ENCODE data around the gene UNK.
"Not testable (repeated sequence)": the region's sequence is repeated elsewhere in the genome, so short reads cannot be mapped to it uniquely, and the experiment has no call there.

Gene UNK

DNA sequence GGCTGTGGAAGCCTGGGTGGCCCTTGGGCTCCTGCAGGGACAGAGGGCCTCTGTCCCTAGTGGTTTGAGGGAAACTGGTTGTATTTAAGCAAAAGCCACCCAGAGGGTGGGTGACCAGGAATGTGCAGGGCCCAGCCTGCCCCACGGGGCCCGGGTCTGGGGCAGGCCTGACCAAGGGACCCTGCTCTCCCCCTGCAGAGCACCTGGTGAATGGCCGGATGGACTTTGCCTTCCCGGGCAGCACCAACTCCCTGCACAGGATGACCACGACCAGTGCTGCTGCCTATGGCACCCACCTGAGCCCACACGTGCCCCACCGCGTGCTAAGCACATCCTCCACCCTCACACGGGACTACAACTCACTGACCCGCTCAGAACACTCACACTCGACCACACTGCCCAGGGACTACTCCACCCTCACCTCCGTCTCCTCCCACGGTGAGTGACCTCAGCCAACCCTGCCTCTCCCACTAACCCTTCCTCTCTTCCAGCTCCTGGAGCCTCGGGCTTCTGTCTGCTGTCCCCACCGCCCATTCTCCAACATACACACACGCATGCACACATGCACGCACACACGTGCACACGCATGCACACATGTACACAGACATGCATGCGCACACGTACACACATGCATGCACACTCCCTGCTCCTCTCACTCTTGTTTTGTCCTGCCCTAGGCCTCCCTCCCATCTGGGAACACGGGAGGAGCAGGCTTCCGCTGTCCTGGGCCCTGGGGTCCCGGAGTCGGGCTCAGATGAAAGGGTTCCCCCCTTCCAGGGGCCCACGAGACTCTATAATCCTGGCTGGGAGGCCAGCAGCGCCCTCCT lies 30.0 kb upstream of the UNK start:
- no peak for DNase-seq (ENCODE audit: low spot score)

DNA sequence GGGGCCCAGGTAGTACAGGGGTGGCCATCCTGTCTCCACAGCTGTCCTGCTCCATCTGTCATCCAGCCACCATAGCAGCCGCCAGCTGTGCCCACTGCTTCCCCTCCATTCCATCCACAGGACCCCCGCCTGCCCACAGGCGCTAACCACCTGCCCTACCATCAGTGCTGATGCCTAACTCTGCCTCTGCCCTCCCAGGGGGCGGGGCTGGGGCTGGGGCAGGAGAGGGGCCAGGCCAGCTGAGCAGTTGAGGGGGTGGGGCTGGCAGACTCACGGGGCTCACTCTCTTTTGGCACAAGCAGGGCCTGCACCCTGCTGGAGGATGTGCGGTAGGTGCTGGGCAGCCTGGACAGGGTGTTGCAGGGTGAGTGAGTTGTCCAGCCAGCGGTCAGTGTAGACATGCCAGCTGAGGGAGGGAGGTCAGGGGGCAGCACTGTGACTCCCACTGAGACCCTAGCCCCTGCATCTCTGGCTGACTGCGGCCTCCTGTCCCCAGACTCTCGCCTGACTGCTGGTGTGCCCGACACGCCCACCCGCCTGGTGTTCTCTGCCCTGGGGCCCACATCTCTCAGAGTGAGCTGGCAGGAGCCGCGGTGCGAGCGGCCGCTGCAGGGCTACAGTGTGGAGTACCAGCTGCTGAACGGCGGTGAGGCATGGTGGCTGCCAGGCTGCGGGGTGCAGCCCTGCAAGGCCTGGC lies 29.3 kb upstream of the UNK start:
- no peak for DNase-seq (ENCODE audit: low spot score)

DNA sequence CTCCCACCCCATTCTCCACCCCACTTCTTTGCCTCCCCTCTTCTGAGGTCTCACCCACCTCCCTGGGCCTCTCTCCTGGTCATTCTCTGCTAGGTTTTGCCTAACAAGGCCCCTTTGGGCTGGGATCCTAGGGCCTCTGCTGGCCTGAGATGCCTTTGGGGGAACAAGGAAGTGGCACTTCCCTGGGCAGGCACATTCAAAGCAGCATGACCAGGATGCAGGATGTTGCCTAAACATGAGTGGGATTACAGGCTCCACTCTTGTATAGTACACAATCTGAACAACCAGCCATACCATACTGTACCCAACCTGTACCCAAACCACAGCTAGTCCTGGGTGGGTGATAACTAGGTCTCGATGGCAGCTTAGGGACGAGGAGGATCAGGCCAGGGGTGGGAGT lies 28.6 kb upstream of the UNK start:
- no peak for DNase-seq (ENCODE audit: low spot score)

DNA sequence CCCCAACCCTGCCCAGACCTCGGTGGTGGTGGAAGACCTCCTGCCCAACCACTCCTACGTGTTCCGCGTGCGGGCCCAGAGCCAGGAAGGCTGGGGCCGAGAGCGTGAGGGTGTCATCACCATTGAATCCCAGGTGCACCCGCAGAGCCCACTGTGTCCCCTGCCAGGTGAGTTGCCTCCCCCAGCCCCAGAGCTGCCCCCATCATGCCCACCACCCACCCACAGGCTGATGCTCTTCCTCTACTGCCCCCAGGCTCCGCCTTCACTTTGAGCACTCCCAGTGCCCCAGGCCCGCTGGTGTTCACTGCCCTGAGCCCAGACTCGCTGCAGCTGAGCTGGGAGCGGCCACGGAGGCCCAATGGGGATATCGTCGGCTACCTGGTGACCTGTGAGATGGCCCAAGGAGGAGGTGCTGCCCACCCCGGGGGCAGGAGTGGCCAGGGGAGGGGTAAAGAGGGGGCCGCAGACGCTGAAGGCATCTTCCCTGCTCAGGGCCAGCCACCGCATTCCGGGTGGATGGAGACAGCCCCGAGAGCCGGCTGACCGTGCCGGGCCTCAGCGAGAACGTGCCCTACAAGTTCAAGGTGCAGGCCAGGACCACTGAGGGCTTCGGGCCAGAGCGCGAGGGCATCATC lies 28.0 kb upstream of the UNK start:
- DNase-seq (ENCODE audit: low spot score) = no peak

DNA sequence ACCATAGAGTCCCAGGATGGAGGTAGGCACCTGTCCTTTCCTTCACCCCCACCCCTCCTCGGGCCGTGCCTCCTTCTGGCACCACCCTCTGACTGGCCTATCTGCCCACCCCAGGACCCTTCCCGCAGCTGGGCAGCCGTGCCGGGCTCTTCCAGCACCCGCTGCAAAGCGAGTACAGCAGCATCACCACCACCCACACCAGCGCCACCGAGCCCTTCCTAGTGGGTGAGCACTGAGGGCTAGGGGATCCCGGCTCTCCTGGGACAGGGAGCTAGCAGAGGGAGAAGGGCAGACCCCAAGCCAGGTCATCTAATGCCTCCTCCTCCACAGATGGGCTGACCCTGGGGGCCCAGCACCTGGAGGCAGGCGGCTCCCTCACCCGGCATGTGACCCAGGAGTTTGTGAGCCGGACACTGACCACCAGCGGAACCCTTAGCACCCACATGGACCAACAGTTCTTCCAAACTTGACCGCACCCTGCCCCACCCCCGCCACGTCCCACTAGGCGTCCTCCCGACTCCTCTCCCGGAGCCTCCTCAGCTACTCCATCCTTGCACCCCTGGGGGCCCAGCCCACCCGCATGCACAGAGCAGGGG lies 27.4 kb upstream of the UNK start:
- no peak for DNase-seq (ENCODE audit: low spot score)

DNA sequence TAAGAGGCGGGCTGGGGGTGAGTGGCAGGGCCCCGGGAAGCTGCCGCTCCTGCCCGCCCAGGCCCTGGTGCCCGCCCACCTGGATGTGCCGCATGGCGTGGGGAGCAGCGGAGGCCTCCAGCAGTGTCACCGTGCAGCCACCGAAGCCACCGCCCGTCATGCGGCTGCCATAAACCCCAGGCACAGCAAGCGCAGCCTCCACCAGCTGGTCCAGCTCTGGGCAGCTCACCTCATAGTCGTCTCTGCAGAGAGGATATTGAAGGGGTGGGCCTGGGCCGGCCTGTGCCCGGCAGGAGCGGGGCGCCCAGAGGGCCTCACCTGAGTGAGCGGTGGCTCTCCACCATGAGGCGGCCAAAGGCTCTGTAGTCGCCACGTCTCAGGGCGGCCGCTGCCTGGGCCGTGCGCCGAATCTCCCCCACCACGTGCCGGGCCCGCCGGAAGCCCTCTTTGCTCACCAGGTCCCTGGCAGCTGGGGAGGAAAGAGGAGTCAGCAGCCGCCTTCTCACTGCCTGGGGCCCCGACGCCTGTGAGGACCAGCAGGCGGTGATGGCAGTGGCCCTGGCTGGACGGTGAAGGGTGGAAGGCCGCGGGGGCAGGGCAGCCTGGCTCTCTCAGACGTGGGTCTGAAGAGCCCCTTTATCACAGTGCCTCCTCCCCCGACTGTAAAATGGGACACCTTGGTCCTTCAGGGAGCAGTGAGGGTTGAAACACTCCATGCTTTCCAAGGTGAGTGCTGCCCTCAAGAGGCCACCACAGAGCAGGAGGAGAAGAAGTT lies 26.3 kb upstream of the UNK start:
- no peak for DNase-seq (ENCODE audit: low spot score)

DNA sequence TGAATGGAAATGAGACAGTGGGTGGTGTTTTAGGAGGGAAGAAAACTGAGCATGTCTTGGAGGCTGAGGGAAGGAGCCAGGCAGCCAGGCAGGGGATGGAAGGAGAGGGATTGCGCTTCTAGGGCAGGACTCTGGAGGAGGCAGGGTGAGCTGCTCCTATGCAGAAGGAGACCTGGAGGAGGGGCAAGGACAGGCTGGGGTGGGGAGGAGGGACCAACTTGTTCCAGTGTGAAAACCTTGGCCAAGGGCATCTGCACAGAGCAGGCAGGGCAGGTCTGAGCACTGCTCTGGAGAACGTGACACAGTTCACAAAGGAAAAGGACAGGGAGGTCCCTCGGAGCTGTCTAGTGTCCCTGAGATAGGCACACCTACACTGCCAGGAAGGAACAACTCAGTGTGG lies 25.1 kb upstream of the UNK start:
- DNase-seq (ENCODE audit: low spot score) = no peak

DNA sequence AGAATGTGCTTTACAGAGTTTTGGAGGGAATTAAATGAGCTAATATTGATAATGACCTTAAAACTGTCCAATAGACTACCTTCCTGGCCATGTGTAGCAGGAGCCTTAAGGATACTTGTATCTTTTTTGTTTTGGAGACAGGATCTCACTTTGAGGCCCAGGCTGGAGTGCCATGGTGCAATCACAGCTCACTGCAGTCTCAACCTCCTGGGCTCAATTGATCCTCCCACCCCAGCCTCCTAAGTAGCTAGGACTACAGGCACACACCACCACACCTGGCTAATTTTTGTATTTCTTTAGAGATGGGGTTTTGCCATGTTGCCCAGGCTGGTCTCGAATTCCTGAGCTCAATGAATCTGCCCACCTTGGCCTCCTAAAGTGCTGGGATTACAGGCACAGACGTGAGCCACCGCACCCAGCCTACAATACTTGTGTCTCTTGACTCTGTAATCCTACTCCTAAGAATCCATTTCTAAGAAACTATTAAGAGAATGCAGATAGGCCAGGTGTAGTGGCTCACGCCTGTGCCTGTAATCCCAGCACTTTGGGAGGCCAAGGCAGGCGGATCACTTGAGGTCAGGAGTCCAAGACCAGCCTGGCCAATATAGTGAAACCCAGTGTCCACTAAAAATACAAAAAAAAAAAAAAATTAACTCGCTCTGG lies 24.5 kb upstream of the UNK start:
- not testable (repeated sequence) for DNase-seq (ENCODE audit: low spot score)

DNA sequence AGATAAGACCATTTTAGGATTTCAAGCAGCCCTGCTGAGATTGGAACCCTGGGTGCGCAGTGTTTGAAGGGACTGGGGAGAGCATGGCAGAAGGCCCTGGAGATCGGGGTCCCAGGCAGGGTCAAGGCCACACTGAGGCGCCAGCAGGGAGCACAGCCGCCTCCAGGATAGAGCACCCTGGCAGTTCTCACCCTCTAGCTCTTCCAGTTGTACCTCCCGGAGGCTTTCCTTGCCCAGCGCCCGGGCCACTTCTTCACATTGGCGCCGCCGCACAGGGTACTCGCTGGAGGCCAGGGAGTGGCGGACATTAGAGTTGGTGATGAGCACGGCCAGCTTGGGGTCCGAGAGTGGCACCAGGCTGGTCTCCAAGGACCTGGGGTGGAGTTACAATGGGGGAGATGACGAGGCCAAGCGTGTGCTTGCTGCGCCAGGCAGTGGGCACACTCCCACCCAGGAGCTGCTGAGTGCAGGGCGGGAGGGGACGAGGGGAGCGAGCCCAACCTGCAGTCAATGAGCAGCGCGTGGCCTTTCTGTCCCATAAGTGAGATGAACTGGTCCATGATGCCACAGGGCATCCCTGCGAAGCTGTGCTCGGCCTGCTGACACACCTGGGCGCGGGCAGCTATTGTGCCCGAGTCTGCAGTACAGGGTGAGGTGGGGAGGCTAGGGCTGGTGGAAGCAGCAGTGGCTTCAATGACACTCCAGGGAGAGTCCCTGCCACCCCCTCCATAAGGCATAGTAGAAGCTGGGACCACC lies 21.9 kb upstream of the UNK start:
- DNase-seq (ENCODE audit: low spot score) = no peak

DNA sequence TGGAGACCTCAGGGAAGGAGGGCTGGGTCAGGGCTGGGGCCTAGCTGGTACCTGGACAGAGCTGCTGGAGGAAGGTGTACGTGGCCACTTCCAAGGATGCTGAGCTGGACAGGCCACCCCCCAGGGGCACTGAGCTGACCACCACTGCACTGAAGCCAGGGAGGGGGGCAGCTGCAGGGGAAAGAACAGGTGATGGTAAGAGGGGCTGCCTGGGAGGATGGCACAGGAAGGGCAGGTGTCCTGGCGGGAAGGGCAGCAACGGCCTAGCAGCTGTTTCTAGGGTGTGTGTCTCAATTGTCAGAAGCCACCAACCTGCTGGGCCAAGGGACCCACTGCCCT lies 21.4 kb upstream of the UNK start:
- no peak for DNase-seq (ENCODE audit: low spot score)

DNA sequence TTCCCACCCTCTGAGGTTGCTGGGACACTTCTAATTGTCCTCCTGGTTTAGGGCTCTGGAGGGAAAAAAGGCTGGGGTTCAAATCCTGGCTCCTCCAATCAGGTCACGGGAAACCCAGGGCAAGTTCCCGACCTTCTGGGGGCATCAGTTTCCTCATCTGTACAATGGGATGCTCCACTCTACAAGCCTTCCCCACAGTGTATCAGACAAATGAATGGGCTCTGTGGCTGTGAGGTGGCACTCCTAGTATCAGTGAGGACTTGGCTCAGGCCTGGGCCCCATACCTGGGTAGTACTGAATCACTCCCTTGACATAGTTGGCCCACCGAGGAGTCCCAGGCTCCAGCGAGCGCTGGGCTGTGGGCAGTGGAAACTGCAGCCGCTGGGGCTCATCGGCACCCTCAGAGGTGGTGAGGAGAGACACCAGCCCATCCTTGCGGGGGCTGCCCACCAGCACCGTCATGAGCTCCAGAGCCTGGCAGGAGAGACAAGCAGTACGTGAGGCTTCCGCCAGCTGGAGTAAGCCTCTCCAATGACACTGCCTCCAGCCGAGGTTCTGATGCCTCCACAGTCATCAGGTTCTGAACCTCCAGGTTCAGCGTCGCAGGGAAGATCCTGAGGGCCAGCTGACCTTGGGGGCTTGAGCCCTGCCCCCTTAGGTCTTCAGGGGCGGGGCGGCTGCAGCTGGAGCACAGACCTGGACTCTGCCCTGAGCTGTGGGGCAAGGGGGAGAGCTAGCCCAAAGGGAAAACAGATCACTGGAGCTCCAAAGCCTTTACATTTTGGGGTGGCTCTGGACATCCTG lies 20.8 kb upstream of the UNK start:
- DNase-seq (ENCODE audit: low spot score) = peak; percentile 14

DNA sequence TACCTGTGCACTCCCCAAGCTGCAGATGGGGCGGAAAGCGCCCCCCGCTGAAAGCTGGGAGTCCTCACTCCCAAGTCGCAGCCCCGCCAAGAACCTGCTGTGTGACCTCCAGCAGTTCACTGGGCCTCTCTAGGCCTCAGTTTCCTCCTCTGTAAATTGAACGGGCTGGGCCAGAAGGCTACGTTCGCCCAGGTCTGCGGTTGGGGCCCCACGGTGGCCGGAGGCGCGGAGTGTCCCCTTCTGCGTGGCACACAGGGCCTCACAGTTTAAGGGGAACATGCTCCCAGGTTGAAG lies 20.2 kb upstream of the UNK start:
- no peak for DNase-seq (ENCODE audit: low spot score)

DNA sequence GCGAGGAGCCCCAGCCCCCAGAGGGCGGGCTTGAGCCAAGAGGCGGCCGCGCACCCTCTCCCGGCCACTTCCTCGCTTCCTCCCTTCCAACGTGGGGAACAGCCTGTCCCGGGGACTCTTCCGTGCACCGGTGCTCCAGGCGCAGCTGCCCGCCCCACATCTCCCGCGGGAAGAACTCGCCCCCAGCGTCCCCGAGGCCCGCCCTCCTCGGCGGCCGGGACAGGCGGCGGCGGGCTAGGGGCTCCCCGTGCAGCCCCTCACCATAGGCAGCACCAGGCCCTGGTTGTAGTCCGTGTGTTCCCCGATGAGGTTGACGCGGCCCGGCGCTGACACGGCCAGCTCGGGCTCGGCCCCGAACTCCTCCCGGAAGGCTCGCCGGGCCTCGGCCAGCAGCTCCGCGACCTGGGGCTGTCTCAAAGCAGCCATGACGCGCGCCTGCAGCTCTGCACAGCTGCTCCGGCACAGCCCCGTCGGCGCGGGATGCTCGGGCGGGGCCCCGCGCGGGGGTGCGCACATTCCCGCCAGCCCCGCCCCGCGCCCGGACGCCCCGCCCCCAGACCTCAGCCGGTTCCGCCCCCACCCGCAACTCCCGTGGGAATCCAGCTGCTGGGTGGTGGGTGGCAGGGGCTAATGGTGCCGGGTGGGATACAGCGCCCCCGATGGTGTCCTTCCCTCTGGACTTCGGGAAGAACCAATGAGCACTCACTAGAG lies 19.7 kb upstream of the UNK start, which contains the start of gene GALK1:
TSS of gene GALK1 (minus strand) at position 482 of the 711 bp plus-strand sequence. CDS start at position 426, 56 bp downstream.
- peak; percentile 94 for DNase-seq (ENCODE audit: low spot score)

DNA sequence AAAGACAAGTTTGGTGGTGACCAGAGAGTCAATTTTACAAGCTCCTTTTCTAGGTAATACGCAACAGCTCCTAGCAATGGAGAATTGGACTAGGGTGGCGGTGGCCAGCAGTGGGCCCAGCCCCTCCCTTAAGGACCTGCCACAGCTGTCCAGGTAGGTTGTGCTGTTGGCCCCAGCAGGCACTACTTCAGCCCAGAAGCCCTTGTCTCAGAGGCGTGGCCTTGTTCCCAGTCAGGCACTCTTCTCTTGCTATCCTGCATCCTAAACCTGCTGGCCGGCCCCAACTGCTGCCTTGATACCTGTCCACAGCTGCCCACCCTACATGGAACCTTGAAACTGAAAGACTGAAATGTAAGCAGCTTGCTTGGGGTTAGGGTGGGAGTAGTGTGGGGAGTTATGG lies 18.6 kb upstream of the UNK start:
- peak; percentile 4 for DNase-seq (ENCODE audit: low spot score)

DNA sequence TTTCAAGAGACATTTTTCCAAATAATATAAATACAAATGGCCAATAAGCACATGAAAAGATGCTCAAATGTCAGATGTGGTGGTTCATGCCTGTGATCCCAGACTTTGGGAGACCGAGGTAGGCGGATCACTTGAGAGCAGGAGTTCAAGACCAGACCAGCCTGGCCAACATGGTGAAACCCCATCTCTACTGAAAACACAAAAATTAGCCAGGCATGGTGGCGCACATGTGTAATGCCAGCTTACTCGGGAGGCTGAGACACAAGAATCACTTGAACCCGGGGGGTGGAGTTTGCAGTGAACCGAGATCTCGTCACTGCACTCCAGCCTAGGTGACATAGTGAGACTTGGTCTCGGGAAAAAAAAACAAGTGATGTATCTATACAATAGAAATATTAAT lies 16.7 kb upstream of the UNK start:
- no peak for DNase-seq (ENCODE audit: low spot score)

DNA sequence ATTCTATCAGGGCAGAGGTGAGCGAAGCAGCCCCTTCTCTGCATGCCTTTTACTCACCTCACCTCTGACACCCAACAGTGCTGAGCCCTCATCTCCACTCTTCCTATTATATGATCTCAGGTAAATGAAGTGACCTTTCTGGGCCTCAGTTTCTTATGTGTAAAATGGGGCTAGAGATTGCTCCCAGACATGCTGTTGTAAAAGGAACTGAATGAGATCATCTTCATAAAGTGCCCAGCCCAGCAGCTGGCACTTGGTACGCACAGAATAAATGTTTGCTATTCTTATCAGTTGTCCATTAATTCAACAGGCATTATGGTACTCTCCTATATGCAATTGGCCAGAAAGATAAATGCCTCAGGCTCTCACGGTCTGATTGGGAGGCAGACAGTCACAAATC lies 15.1 kb upstream of the UNK start:
- DNase-seq (ENCODE audit: low spot score) = no peak

DNA sequence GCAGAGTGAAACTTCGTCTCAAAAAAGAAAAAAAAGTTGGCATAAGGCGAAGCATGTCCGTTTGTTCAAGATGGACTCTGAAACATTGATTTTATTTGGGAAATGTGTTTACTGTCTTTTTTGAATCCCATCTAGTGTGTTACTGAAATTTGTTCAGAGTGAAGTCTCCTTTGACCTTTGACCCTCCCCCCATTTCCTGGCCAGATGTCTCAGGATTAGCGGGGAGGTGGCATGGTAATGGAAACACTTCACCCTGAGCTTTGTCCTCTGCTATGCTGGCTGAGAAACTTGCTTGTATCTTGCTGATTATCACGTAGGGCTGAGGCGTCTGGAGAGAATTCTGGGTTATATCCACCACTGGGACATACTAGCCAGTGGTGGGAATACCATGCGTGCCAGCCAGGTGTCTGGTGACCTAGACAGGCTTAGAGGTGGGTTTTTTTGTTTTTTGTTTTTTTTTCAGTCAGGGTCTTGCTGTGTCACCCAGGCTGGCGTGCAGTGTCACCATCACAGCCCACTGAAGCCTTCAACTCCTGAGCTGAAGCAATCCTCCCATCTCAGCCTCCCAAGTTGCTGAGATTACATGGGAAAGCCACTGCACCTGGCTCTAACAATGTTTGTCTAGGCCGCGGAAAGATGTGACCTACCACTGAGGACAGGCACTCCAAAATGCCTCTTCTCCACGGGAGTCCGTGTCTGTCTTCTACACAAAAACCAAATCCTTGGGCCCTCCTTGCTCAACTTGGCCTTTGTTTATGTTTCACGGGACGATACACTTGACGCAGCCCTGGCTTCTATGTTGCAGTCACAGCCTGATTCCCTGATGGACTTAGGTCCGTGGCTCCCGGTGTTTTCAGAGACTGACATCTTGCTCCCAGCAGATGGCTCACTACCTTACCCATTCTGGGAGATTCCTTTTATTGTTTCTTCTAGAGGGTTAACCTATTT lies 13.0 kb upstream of the UNK start:
- DNase-seq (ENCODE audit: low spot score) = no peak

DNA sequence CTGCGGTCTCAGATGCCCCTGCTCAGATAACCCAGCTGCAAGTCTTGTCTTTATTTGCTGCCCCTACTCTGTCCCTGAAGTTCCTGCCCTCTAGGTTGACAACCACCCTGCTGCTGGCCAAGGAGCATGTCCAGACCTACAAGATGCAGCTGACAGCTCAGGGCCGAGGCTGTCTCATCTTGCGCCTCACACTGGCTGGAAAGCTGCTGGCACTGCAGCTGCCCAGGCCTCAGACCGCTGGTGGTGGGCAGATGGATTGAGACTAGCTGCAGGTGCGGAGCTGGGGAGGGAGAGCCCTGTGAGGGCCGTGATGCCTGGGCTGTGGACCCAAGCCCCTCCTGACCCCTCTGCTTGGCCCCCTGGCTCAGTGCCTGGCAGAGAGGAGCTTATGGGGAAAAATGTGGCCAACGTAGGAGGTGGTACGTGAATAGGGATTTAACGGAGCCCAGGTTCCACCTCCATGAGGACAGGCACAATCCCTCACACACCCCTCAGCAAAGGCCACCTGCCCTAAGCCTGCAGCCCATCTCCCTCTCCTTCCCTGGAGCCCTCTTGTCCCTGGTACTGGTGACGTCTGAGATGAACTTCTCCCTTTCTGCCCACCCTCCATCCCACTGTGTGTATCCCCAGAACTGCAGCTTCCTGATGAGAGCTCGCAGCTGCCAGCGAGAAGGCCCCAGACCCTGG lies 11.3 kb upstream of the UNK start:
- no peak for DNase-seq (ENCODE audit: low spot score)
